Heart right ventricle (tissue), 16 donors: ENCODE results near the gene SKA1. TPM values are rescaled to one million over a fixed set of nuclear protein-coding genes. Genes with fewer than 3 reads are reported as not detected.

Source experiments
- ATAC-seq, 8 donors: fragments of 200-7000 bp; cut with Tn5 transposase; one replicate each; pipeline ENCODE4 v1.9.1; 2020; ENCODE audit warnings: mild to moderate bottlenecking in 8 of 8, moderate library complexity in 8 of 8, moderate number of reproducible peaks in 1 of 8
- DNase-seq, 2 donors: peaks; one replicate each; pipeline ENCODE4 v3.0.0-alpha.2; 2020
- H3K27ac ChIP-seq, 10 donors: fragments of 200-600 bp; sonication (generic) in 2 of 10; one replicate each; pipeline versions ENCODE4 v1.5.0 to v1.8.0; 2020 to 2022; ENCODE audit warnings: mild to moderate bottlenecking in 3 of 10
- H3K27me3 ChIP-seq, 7 donors: fragments of 200-600 bp; one replicate each; pipeline ENCODE4 v1.8.0; 2021 to 2022; ENCODE audit warnings: mild to moderate bottlenecking in 2 of 7
- H3K36me3 ChIP-seq, 9 donors: fragments of 200-600 bp; sonication (generic) in 1 of 9; one replicate each; pipeline versions ENCODE4 v1.5.0 to v1.8.0; 2020 to 2022; ENCODE audit warnings: mild to moderate bottlenecking in 2 of 9
- H3K4me1 ChIP-seq, 9 donors: fragments of 200-600 bp; sonication (generic) in 1 of 9; one replicate each; pipeline versions ENCODE4 v1.5.0 to v1.8.0; 2020 to 2022; ENCODE audit warnings: mild to moderate bottlenecking in 4 of 9
- H3K4me3 ChIP-seq, 10 donors: fragments of 200-600 bp; sonication (generic) in 2 of 10; one replicate each; pipeline versions ENCODE4 v1.5.0 to v1.8.0; 2020 to 2022; ENCODE audit warnings: mild to moderate bottlenecking in 7 of 10, moderate library complexity in 2 of 10
- H3K9me3 ChIP-seq, 11 donors: fragments of 200-600 bp in 10 of 11; sonication (generic) in 2 of 11; one replicate each; pipeline versions ENCODE4 v1.5.0 to v1.8.0; 2013 to 2022; ENCODE audit warnings: mild to moderate bottlenecking in 2 of 11, control low read depth in 1 of 11, moderate library complexity in 1 of 11
- WGBS, 2 donors: extraction: QIAGEN DNeasy Blood & Tissue Kit; methylation state at CpG; one replicate each; pipeline ENCODE4 v1.1.7; 2013; ENCODE audit warnings: inconsistent platforms in 1 of 2; 5-methylcytosine and 5-hydroxymethylcytosine counted together
- intact Hi-C, 10 donors: fragments of 100-400 bp; cut with DNase I; formaldehyde crosslinking; loops; one replicate each; pipeline versions ENCODE4 v1.11.1 to v1.14.2; 2022
- polyA plus RNA-seq, 2 donors: library from polyadenylated mRNA; stranded (reverse); fragments of 200-250 nt; gene quantifications; one replicate each; pipeline ENCODE4 v1.2.3, GENCODE V29; 2013
- total RNA-seq, 10 donors: library from RNA; stranded (reverse); fragmentation: NEBNext Ultra II Directional in 3 of 10; extraction: Animal tissue kit (Norgen Biotek cat#: 25700) in 3 of 10; gene quantifications; one replicate each; pipeline versions ENCODE4 v1.2.1 to v1.2.4, GENCODE V29; 2021 to 2023
- TF ChIP-seq, protein P1 (sequence below), 9 donors: fragments of 200-600 bp; sonication (generic) in 2 of 9; IDR thresholded peaks; one replicate each; pipeline versions ENCODE4 v1.5.0 to v1.8.0; 2021 to 2022; ENCODE audit warnings: antibody characterized with exemption in 9 of 9, mild to moderate bottlenecking in 5 of 9, moderate library complexity in 1 of 9
- donor health status: Arrhythmogenic right ventricular cardiomyopathy.
- donor health status: ischemic (EF 13 %, LVEDD 7.1; RV severe dilation, severe dysfunction).
- donor health status: healthy with polysubstance abuse.
- donor health status: DM: no; HTN: yes; CAD: no.
- donor health status: DM: no; HTN: no; CAD: no.
- donor health status: ischemic (EF 25% LVEDD 6.9; RV normal size, moderate dysfunction).
- donor health status: ischemic (EF 25% LVEDD 5.7; RV mildly dilated, moderate dysfunction).
- donor health status: healthy.
- donor health status: DM: yes; HTN: yes; CAD: no.
- donor health status: Ischemic cardiomyopathy.
- donor health status: ischemic (EF 35%, LVEDD 5.7; RV mildly dilated, moderate dysfunction).
- donor health status: nonischemic (EF 11% LVEDD 7.7; RV severe dilation, severe dysfunction).
- donor health status: DM: yes; HTN: yes; CAD: no.
- donor health status: PGD.
- donor health status: ischemic (EF 29% LVEDD 5.4; RV normal size, mild dysfunction).
- donor health status: nonischemic (EF 23%, LVEDD 6.1; RV moderate dilation, normal function).

Gene SKA1
- total and polyA plus RNA-seq, 12 donors: 0.12 to 1.9 (median 0.29) TPM

DNA sequence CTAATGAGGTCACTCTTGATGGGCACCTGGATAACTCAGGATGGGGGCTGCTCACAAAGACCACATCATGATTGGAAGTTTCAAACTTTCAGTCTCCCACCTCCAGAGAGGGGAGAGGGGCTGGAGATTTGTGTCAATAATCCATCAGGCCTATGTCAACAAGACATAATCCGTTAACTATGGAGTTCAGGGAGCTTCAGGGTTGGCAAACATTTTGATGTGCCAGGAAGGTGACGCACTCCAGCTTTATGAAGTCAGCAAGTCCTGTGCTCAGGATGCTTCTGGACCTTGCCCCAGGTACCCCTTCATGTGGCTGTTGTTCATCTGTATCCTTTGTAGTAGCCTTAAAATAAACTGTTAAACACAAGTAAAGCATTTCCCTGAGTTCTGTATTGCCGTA is 19.0 kb downstream of the SKA1 start:
- no peak overlapping the region for H3K27ac ChIP-seq
- H3K4me1 ChIP-seq: no peaks in the 10 kb centered on the region
- WGBS, 2 donors: 94 to 98% methylated on average over 3 of the region's 3 CpGs
- no peak overlapping the region for H3K4me3 ChIP-seq
- no peaks in the 10 kb centered on the region for H3K9me3 ChIP-seq
- H3K27me3 ChIP-seq: peaks cover 0 to 3% (median 0%) of the 10 kb centered on the region in 7 donors
- H3K36me3 ChIP-seq: peaks cover 0 to 10% (median 0%) of the 10 kb centered on the region in 9 donors
- ATAC-seq: no peak
- intact Hi-C loops: no loop called here
- no peak for DNase-seq
- TF ChIP-seq, protein P1, sequence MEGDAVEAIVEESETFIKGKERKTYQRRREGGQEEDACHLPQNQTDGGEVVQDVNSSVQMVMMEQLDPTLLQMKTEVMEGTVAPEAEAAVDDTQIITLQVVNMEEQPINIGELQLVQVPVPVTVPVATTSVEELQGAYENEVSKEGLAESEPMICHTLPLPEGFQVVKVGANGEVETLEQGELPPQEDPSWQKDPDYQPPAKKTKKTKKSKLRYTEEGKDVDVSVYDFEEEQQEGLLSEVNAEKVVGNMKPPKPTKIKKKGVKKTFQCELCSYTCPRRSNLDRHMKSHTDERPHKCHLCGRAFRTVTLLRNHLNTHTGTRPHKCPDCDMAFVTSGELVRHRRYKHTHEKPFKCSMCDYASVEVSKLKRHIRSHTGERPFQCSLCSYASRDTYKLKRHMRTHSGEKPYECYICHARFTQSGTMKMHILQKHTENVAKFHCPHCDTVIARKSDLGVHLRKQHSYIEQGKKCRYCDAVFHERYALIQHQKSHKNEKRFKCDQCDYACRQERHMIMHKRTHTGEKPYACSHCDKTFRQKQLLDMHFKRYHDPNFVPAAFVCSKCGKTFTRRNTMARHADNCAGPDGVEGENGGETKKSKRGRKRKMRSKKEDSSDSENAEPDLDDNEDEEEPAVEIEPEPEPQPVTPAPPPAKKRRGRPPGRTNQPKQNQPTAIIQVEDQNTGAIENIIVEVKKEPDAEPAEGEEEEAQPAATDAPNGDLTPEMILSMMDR (IDR thresholded peaks at IDR 0.05): no peak

DNA sequence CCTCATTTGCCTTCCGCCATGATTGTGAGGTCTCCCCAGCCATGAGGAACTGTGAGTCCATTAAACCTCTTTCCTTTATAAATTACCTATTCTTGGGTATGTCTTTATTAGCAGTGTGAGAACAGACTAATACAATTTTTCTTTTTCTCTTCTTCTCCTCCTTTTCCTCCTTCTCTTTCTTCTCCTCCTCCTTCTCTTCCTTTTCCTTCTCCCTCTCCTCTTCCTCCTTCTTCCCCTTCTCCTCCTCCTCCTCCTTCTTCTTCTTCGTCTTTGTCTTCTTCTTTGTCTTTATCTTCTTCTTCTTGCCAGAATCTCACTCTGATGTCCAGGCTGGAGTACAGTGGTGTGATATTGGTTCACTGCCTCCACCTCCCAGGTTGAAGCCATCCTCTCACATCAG is 20.2 kb downstream of the SKA1 start:
- Histone ChIP-seq H3K4me3 (no peak overlapping the region), H3K4me1 (no peaks in the 10 kb centered on the region), H3K9me3 (no peaks in the 10 kb centered on the region), H3K27ac (no peak overlapping the region), H3K27me3 (peaks cover 0 to 16% (median 0%) of the 10 kb centered on the region in 7 donors), H3K36me3 (peaks cover 0 to 10% (median 0%) of the 10 kb centered on the region in 9 donors)
- 99 to 100% methylated on average over 2 of the region's 2 CpGs for WGBS, 2 donors
- no peak for DNase-seq
- intact Hi-C loops: no loop called here
- TF ChIP-seq, protein P1 (IDR thresholded peaks at IDR 0.05): no peak
- no peak for ATAC-seq

GRCh38 chr18:50396005-50396660 is 21.3 kb downstream of the SKA1 start:
- Histone ChIP-seq H3K4me3 (no peak overlapping the region), H3K4me1 (no peaks in the 10 kb centered on the region), H3K36me3 (peaks cover 0 to 8% (median 0%) of the 10 kb centered on the region in 9 donors), H3K27ac (no peak overlapping the region), H3K27me3 (peaks cover 0 to 25% (median 8%) of the 10 kb centered on the region in 7 donors), H3K9me3 (no peaks in the 10 kb centered on the region)
- ATAC-seq (no peak), DNase-seq (no peak)
- TF ChIP-seq, protein P1 (IDR thresholded peaks at IDR 0.05): no peak
- 73 to 75% methylated on average over 5 of the region's 5 CpGs for WGBS, 2 donors
- intact Hi-C loops: no loop called here

- H3K27me3 ChIP-seq: peaks cover 0 to 33% (median 17%) of the 10 kb centered on the region in 7 donors
- H3K27ac ChIP-seq: no peak overlapping the region
- DNase-seq: no peak
- TF ChIP-seq, protein P1 (IDR thresholded peaks at IDR 0.05): no peak
- no peaks in the 10 kb centered on the region for H3K9me3 ChIP-seq
- peaks cover 0 to 4% (median 0%) of the 10 kb centered on the region in 9 donors for H3K4me1 ChIP-seq
- no peak for ATAC-seq
- H3K36me3 ChIP-seq: peaks cover 0 to 5% (median 0%) of the 10 kb centered on the region in 9 donors
- H3K4me3 ChIP-seq: no peak overlapping the region
- WGBS, 2 donors: 80 to 82% methylated on average over 4 of the region's 4 CpGs
- intact Hi-C loops: no loop called here
Observed at GRCh38 chr18:50397023-50397422, 22.2 kb downstream of the SKA1 start.
